CD4-positive, alpha-beta T cell treated with Interleukin-2 at 100 ng/mL for 4 hours (primary cell): ENCODE results near the gene PAX5.

ENCODE experiments used
- DNase-seq: peaks from one replicate; pipeline ENCODE4 v3.0.0-alpha.2; 2020; ENCODE audit warnings: low spot score

PAX5 gene

DNA sequence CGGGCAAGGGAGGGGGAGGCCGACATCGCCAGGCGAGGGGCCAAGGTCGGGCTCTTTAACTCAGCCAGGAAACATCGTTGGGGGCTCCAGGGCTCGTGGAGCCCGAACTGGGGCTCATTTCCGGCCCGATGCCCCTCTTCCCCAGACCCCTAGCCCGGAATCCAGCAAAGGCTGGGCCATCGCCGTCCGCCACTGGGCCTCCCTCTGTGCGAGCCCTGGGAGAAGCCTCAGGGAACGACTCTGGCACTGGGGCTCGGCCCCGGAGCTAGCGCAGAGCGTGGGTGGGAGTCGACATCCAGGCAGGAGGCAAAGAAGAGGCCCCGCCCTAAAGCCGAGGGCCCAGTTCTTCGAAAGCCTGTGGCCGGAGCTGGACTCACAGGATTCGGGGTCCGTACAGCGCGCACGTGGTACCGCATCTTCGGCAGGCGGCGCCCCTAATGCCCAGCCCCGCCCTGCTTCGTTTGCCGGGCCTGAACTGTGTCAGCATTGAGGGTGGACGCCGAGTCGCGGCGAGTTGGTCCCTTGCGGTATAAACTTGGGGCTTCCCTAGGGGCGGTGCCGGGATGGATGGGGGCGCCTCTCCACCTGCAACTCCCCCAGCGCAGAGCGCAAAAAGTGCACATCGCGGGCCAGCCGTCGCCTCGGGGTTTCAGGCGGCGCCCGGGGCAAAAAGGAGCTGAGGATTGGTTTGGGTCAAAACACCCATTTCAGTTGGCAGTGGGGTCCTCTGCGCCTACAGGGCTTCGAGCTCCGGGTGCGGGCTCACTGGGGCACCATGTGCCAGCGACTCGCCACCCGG is 3.6 kb upstream of the PAX5 start:
- DNase-seq = no peak

DNA sequence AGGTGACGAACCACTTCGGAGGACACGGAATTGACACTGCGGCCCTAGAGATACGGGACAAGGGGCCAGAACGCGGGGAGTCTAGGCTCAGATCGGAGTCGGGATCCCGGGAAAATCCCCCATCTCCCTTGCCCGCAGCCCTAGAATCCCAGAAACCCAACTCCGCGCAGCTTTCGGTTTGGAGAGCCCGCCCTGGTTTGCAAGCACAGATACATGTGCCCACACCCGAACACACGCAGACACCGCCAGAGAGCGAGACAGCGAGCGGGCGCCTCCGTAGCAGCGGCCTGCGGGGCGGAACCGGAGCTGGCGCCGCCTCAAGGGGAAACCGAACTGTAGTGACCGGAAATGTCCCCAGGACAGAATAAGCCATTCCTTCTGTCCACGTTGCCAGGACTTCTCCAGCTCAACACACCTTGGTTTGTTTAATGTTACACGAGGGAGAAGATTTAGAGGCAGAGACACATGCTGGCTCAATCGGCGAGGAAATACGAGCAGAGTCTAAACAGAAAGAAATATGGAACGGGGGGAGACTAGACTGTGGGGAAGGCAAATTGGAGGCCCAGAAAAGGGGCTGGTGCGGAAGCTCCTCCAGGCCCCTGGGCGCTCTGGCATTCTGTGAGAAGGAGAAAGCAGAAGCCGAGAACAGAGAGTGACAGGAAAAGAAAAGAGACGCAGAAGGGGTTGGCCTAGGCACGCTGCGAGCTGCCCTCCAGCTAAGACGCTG is 2.9 kb upstream of the PAX5 start:
- peak; percentile 33 for DNase-seq

DNA sequence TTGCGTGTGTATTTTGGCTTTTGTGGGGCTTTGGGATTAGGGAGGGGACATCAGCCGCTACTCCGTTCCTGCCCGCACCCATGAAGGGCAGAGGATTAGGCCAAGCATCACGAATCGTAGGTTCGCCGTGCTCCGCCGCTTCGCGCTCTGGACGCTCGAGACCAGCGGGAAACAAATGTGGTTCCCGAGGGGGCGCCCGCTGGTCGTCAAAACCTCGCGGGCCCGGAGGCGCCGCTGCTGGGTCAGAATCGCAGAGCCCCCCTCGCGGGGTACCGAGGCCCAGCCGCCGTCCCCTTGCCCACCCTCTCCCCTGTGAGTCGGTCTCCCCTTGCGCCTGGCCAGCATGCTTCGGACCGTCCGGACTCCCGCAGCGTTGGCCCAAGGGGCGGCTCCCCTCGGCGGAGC is 2.3 kb upstream of the PAX5 start:
- no peak for DNase-seq

DNA sequence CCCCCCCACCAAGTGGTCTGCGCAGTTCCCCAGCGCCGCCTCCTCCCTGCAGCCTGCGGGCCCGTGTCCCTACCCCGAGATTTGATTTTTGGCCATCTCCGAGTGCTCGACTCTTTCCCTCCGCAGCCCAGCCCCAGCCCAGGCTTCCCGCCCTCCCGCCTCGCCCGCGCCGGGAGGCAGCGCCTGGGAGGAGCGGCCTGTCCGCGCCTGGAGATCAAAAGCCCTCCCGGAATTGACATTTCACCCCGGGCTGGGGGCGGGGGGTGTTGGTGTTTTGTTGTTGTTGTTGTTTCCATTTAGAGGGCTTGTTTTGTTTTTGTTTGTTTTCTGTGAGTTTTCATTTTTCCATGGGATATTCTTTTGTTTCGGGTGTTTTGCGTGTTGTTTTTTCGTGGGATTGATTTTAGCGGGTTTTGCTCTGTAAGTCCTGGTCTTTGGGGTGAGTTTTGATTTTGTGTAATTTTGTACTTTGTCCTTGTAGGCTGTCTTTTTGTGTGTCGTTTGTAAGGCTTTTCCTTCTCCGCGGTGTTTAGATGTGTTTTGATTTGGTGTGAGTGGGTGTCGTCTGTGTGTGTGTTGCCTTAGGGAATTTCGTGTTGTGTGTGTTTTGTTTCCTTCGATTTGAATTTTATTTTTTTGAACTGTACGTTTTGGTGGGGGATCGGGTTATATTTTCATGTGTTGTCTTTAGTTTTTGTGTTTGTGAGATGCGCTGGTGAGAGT is 1.7 kb upstream of the PAX5 start:
- no peak for DNase-seq

DNA sequence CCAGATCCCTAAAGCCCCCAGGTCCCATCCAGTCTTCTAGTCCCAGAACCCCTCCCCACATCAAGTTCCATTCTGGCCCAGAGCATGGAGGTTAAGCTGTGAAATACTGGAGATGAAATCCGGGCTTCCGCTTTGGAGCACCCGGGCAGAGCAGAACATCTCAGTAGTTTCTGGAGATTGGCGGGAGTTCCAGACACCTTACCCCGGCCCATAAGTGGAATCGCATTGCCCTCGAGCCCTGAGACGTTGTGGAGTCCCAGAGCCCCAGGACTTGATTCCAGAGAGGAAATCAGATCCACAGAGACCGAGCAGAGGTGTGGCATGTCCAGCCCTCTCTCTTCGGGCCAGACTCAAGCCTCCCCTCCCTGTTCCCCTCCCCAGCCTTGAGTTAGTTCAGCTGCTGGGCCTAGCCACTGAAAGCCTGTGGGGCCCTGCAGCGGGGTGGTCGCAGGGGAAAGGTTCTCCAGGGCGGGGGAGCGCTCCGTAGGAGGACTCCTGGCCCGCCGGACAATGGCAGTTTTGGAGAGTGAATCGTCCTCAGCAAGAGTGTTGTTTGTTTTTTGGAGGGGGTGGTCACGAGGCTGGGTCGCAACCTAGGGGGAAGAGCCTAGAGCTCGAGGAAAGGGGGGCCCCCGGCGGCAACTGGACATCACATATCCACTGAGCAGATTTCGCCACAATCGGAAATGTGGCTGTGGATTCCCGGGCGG is 1.0 kb upstream of the PAX5 start:
- no peak for DNase-seq

DNA sequence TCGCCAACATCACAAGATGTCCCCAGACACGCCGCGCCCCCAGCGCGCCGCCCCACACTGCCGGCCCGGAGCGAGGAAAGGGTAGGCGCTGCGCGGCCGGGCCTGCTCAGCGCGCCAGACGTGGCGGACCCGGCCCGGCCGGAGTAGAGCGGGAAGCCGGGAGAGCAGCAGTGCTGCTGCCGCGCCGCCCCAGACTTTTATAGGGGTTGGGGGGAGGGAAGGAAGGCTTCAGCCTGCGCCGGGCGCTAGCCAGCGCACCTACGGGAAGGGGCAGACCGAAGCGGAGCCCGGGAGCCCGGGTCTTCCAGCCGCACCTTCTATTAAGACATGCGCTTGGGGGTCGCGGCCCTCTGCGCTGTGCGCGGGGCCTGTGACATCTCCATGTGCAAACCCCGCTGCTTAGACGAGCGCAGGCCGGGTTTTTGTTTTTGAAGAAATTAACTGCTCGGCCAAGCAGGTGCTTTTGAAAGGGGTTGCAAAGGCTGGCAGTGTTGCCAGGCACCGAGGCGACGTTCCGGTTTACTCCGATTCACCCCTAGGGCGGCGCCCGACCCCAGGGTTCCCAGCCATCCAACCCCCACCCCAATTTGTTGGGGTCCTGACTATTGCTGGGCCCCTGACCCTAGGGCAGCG is 353 bp upstream of the PAX5 start:
- DNase-seq = no peak

DNA sequence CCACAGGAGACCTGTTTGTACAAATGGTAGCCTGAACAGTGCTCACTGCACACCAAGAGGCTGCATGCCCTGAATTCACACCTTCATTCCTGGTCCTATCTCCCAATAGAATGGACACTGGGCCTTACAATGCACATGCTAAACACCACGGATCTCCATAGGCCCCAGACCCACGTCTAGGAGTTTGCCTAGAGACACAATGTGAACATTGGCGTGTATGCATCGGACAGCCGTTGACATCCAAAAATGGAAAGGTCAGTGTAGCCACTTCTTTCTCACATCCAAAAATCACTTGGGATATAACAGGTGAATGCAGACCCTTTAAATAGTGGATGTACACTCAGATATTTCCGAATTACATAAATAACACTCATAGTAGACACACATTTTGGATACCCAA is 927 bp downstream of the PAX5 start:
- DNase-seq = no peak

DNA sequence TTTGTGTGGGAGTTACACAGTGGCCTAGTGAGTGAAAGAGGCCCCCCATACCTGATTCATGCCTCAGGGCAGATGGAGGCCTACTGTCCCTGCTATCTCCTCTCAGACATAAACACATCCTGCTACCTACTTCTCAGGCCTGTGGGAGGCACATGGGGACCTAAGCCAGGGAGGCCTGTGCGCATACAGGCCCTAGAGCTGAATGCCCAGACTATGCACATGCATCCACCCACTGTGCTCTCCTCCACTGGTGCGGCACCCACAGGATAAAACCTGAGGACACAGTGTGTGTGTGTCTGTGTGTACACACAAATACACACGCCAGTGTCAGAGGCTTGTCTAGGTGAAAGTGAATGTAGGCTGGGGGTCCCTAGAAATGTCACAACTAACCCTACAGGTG is 1.4 kb downstream of the PAX5 start:
- no peak for DNase-seq

DNA sequence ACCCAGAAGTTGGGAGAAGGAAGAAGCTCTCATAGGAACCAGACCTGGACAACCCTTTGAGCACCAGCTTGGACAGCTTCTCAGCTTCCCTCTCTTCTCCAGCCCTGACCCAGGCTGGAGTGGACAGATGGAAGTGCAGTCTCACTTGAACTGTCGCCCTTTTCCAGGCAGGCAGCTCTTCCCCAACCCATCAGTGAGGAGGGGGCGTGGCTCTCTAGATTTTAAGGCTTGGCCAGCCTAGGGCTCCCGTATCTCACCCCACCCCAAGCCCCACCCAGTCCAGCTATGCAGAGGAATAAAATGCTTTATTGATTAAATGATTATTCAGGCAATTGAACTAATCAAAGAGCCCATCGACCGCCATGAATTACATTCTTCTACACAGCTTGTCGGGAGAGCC is 2.2 kb downstream of the PAX5 start:
- DNase-seq = no peak

DNA sequence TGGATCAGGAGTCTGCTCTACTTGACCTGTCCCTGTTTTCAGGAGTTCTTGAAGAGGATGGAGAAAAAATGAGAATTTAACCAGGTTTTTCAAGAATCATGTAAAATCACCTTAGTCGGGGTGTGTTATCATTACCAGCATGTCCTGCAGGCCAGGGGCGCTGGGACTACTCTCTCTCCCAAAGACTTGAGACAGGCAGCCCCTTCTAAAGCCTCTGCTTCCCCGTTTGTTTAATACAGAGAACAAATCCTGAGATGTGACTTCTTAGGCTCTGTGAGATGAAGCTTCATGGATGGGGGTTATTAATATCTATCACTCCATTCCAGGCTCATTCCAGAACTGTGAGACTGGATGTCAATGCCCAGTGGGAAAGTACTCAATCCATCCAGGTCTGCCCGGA is 3.0 kb downstream of the PAX5 start:
- no peak for DNase-seq

DNA sequence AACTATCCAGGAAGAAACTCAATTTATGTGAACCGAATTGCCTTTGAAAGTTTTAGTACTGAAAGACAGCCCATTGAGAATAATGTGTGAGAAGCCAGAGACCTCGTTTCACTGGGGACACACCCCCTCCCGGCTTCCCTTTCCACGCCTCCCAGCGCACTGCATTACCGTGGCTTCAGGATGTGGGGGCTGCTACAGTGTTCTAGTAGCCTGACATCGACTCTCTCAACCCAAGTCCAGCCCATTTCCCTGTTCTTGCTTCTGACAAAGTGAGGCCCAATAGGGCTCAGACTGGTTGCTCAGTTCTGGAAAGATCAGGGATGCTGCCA is 3.5 kb downstream of the PAX5 start:
- DNase-seq = no peak

DNA sequence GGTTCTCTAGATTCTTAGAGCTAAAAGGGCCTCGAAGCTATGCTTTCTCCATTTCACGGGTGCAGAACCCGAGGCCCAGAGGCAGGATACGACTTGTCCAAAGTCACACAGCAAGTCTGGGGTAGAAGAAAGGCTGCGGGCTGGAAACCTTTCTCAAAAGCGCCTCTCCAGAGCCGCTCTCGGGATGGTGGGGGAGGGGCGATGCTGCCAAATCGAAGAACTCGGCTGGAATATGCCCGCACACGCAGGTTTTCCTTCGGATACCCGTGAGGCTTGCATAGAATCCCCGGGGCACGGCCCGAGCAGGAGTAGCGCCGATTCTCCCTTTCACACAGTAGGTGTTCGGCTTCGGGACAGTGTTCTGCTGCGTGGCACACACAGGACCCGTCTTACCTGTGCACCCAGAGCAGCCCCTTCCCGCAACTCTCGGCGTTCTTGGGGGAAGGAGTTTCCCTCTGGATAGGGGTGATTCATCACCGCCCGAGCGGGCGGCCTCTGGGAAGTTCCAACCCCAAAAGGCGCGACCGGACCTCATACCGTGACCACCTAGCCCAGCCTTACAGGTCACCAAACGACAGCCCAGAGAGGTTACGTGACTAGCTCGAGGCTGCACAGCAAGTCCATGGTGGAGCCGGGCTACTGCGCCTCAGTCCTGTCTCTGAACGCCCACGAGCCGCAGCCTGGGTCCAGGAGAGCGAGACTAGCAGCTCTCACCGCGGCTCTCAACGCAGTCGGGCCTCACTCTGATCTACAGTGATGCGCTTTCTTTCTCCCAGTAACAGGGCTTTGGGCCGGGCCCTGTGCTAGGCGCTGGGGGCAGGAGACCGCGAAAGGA is 4.1 kb downstream of the PAX5 start:
- DNase-seq = no peak

DNA sequence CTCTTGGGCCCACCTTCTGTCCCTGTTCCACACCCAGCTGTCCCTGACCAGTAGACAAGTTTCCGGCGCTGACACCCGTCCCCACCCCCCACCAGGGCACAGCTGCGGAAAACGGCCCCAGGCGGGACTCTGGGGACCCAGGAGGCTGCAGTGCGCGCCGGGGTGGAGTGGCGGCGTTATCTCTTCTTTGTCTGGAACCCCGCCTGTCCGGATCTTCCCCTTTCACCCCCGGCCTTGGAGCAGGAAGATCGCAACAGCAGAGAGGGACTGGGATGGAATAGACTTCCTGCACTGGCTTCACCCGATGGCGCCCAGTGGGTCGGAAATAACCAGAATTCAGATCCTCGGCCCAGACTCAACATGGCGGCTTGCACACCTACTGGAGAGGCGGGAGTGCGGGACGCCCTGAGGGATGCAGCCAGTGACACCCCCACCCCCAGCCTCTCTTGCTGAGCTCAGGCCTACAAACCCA is 4.7 kb downstream of the PAX5 start:
- no peak for DNase-seq

DNA sequence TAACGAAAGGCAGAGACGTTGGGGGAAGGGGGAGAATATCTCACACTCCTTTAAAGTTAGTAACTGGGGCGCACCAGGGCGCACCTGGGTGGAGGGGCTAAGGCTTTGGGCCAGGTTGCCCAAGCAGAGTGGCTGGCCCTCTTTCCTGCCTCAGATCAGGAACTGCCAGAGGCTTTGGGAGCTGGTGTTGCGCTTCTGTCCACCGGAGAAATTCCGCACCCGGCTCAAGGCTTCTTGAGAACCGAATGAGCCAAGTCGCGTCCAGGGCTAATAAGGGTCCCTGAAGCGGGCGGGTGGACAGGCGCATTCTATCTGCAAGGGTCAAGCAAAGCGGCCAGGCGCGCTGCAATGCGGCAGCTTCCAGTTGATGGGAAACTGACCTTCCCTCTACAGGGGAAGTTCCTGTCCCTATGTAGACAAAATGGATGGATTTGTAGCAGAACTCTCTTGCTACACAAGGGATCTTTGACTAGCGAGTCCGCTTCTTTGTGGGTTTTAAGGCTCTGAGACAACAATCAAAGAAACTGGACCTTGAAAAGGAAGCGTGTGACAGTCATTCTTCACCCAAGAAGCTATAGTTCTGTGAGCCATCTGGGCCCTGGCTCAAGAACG is 5.5 kb downstream of the PAX5 start:
- DNase-seq = no peak

DNA sequence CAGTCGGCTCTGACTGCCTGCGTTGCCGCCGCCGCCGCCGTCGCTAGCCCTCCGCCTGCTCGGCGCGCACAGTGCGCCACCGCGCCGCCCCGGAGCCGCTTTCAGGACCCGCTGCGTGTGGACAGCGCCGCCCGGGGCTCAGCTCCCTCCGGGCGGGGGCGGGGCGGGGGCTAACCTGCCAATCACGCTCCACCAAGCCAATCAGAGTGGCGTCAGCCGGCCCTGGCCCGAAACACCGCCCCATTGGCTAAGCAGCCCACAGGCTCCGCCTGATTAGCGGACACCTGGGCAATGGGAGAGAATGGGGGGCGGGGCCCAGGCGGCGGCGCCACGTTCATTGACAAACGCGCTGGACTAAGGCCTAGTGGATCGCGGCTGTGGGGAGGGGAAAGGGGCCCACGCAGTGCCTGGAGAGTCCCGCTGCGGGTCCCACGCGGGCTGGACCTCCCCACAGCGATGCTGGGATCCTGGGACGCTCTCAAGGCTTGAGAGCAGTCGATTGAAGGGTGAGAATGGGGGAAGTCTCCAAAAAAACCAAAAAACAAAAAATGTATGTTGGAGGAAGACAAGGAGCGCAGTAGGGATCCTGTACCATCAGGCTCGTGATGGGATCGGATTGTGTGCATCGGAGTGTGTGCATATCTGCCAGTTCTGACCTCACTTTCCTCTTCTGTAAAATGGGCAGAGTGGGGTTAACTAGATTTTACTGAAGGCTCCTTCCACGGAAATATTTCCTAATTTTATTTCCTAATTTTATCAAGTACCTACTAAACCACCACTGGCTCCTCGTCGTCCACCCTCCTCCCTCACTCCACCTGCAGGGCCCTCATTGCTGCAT is 6.3 kb downstream of the PAX5 start:
- peak; percentile 80 for DNase-seq

DNA sequence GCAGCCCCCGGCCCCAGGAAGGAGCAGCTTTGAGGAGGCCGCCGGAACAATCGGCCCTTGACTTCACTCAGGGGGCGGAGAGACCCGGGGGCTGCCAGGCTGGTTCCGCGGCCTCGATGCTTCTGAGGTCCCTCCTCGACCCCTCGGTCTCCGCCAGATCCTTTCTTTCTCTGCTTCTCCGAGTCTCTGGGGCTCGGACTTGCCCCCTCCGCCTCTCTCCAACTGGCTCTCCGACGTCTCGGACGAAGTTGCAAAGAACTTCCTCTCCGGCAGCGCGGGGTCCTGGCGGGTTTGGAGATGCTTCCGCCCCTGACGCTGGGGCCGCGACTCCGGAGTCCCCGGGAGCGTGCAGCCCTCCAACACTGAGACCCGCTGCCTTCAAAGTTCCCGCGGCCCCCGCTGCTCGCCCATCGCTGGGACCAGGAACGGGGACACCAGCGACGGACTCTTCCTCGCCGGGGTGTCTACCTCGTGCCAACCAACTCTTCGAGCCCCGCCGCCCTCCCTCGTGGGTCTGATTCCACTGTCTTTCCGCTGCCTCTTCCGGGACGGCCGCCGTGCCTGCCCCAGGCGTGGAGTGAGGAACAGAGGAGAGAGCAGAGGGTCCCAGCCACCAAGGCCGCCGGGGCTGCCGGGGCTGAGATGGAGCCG is 7.0 kb downstream of the PAX5 start:
- DNase-seq = no peak

DNA sequence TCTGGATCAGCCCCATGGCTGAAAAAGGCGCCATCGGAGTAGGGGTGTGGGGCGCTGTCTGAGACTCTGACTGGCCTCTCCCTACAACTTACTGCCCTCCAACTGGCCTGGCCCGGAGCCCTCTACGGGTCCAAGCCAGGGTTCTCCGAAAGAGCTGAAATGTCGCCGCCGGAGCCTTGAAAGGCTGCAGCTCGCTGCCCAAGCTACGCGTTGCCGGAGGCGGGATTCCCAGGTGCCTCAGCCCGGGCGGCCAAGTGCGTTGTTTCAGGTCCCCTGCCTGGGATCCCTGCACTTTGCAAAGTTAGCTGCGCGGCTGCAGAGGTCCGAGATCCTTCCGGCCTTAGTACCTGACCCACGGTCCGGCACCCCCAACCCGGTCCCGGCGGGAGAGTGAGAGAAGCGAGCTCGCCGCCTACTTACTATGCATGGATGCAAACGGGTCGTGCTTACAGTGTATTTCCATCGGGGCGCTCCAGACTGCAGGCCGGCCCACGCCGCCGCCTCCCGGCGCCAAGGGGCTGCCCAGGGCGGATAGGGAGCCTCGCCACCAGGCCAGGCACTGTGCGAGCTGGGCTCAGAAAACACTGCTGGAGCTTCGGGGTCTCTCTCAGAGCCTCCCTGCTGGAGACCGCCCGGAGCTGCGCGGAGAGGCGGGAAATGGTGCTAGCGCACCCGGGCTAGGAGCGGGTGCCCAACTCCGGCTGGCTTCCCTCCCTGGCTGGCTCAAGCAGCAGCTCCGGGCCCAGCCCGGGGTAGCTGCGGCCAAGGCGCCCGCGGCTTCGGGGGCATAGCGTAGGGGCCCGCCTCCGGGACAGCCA is 7.7 kb downstream of the PAX5 start:
- no peak for DNase-seq

DNA sequence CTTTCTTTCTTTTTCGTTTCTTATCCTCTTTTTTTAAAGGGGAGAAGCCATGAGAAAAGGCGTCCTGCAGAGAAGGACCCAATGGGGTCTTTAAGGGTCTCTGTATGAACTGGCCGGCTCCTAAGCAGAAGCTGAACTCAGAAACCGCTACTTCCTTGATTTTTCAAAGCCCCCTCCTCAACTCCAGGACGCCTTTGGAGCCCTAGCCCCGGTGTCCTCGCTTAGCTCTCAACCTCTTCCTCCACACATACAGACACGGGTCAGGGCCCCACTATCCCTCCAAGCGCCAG is 8.3 kb downstream of the PAX5 start:
- DNase-seq = no peak
